Endodermal cell (in vitro differentiated cells): ENCODE data around the gene FMR1. TPM values are rescaled to one million over a fixed set of nuclear protein-coding genes. Genes with fewer than 3 reads are reported as not detected.

Experiments used
- DNase-seq: peaks from one replicate; pipeline ENCODE4 v3.0.0-alpha.2; 2017
- H3K27ac ChIP-seq: 2 replicates; pipeline ENCODE4 v1.5.1; 2013; ENCODE audit warnings: mild to moderate bottlenecking, low read depth, low read length, moderate library complexity
- H3K27me3 ChIP-seq: 2 replicates; pipeline ENCODE4 v1.6.1; 2013; ENCODE audit warnings: mild to moderate bottlenecking, low read length, moderate library complexity; ENCODE audit not compliant: insufficient read depth, control insufficient read depth, poor library complexity, severe bottlenecking
- H3K36me3 ChIP-seq: 2 replicates; pipeline ENCODE4 v1.7.0; 2013; ENCODE audit warnings: mild to moderate bottlenecking, low read length, moderate library complexity; ENCODE audit not compliant: control insufficient read depth, insufficient read depth
- H3K4me1 ChIP-seq: one replicate; pipeline ENCODE4 v1.7.0; 2013; ENCODE audit warnings: low read length; ENCODE audit not compliant: control insufficient read depth, insufficient read depth
- H3K4me3 ChIP-seq: 2 replicates; pipeline ENCODE4 v1.5.1; 2013; ENCODE audit warnings: mild to moderate bottlenecking, low read length, moderate library complexity
- H3K9ac ChIP-seq: 2 replicates; pipeline ENCODE4 v1.6.1; 2013; ENCODE audit warnings: mild to moderate bottlenecking, low read length, moderate library complexity; ENCODE audit not compliant: poor library complexity, severe bottlenecking; ENCODE audit errors: extremely low read depth
- H3K9me3 ChIP-seq: 2 replicates; pipeline ENCODE4 v1.6.1; 2013; ENCODE audit warnings: mild to moderate bottlenecking, low read length, moderate library complexity; ENCODE audit not compliant: control insufficient read depth
- H3K27ac Mint-ChIP-seq: 2 replicates; pipeline ENCODE4 v1.8.0; 2020; ENCODE audit warnings: mixed read lengths
- H3K27me3 Mint-ChIP-seq: 2 replicates; pipeline ENCODE4 v1.8.0; 2021; ENCODE audit warnings: mild to moderate bottlenecking, mixed read lengths; ENCODE audit not compliant: insufficient read depth
- H3K36me3 Mint-ChIP-seq: 2 replicates; pipeline ENCODE4 v1.8.0; 2020; ENCODE audit warnings: low read depth, mixed read lengths
- H3K4me1 Mint-ChIP-seq: 2 replicates; pipeline ENCODE4 v1.8.0; 2020; ENCODE audit warnings: mixed read lengths
- H3K4me3 Mint-ChIP-seq: 2 replicates; pipeline ENCODE4 v1.8.0; 2020; ENCODE audit warnings: mild to moderate bottlenecking, moderate library complexity, mixed read lengths
- H3K9me3 Mint-ChIP-seq: 2 replicates; pipeline ENCODE4 v1.8.0; 2020; ENCODE audit warnings: mild to moderate bottlenecking, mixed read lengths
- WGBS, 2 experiments: methylation state at CpG; one replicate each; pipeline versions ENCODE4 v1.1.5 to v1.1.7; 2013; ENCODE audit warnings: missing lambda C conversion rate in 2 of 2, mixed read lengths in 1 of 2; ENCODE audit not compliant: insufficient coverage in 1 of 2, insufficient read length in 1 of 2; 5-methylcytosine and 5-hydroxymethylcytosine counted together
- total RNA-seq, 2 donors: library from RNA; stranded (reverse); fragmentation: NEBNext Ultra II Directional in 1 of 2; extraction: Animal tissue kit (Norgen Biotek cat#: 25700) in 1 of 2; gene quantifications; 2 replicates in 1 of 2; 3 replicates in 1 of 2; pipeline ENCODE4 v1.2.1, GENCODE V29; 2021
- TF ChIP-seq, protein P1 (sequence below): fragments of 200-600 bp; sonication (generic); conservative IDR thresholded peaks from 2 replicates; pipeline ENCODE4 v1.5.0; 2021; ENCODE audit warnings: antibody characterized with exemption, mild to moderate bottlenecking

Gene FMR1
- total RNA-seq, 2 donors from 2014 or later, result 55.4 to 59.1 TPM

DNA sequence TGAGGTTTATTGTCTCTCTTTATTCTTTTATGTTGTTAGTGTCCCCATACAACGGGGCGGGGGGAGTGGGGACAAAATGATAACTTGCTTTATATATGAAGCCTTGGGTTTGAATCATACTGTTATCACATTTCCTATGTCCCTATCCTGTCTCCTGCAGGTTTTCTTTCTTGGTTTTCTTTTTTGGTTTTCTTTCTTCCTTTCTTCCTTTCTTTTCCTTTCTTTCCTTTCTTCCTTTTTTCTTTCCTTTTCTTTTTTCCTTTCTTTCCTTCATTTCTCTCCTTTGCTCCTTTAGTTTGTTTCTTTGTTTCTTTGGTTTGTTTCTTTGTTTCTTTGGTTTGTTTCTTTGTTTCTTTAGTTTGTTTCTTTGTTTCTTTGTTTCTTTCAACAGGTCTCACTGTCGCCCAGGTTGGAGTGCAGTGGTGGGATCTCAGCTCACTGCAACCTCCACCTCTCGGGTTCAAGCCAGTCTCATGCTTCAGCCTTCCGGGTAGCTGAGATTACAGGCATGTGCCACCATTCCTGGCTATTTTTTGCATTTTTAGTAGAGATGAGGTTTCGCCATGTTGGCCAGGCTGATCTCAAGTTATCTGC, 4.8 kb downstream of the FMR1 start:
- Mint-ChIP-seq H3K36me3 (no peaks in the 10 kb centered on the region), H3K4me1 (peaks cover 31% of the 10 kb centered on the region), H3K27ac (peak overlapping the region; percentile 47), H3K4me3 (no peak overlapping the region), H3K9me3 (peaks cover 39% of the 10 kb centered on the region), H3K27me3 (no peaks in the 10 kb centered on the region)
- H3K4me3 ChIP-seq, result peak overlapping the region; percentile 88
- H3K27me3 ChIP-seq, result no peaks in the 10 kb centered on the region
- H3K4me1 ChIP-seq, result no peaks in the 10 kb centered on the region
- WGBS, 2 experiments, result 76% methylated on average over 4 of the region's 6 CpGs; no CpG with 5 or more reads in 1 of the 2 experiments
- no peaks in the 10 kb centered on the region for H3K36me3 ChIP-seq
- H3K9ac ChIP-seq, result no peak overlapping the region
- H3K9me3 ChIP-seq, result no peaks in the 10 kb centered on the region
- no peak for DNase-seq
- TF ChIP-seq, protein P1, sequence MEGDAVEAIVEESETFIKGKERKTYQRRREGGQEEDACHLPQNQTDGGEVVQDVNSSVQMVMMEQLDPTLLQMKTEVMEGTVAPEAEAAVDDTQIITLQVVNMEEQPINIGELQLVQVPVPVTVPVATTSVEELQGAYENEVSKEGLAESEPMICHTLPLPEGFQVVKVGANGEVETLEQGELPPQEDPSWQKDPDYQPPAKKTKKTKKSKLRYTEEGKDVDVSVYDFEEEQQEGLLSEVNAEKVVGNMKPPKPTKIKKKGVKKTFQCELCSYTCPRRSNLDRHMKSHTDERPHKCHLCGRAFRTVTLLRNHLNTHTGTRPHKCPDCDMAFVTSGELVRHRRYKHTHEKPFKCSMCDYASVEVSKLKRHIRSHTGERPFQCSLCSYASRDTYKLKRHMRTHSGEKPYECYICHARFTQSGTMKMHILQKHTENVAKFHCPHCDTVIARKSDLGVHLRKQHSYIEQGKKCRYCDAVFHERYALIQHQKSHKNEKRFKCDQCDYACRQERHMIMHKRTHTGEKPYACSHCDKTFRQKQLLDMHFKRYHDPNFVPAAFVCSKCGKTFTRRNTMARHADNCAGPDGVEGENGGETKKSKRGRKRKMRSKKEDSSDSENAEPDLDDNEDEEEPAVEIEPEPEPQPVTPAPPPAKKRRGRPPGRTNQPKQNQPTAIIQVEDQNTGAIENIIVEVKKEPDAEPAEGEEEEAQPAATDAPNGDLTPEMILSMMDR, result no peak
- no peak overlapping the region for H3K27ac ChIP-seq

DNA sequence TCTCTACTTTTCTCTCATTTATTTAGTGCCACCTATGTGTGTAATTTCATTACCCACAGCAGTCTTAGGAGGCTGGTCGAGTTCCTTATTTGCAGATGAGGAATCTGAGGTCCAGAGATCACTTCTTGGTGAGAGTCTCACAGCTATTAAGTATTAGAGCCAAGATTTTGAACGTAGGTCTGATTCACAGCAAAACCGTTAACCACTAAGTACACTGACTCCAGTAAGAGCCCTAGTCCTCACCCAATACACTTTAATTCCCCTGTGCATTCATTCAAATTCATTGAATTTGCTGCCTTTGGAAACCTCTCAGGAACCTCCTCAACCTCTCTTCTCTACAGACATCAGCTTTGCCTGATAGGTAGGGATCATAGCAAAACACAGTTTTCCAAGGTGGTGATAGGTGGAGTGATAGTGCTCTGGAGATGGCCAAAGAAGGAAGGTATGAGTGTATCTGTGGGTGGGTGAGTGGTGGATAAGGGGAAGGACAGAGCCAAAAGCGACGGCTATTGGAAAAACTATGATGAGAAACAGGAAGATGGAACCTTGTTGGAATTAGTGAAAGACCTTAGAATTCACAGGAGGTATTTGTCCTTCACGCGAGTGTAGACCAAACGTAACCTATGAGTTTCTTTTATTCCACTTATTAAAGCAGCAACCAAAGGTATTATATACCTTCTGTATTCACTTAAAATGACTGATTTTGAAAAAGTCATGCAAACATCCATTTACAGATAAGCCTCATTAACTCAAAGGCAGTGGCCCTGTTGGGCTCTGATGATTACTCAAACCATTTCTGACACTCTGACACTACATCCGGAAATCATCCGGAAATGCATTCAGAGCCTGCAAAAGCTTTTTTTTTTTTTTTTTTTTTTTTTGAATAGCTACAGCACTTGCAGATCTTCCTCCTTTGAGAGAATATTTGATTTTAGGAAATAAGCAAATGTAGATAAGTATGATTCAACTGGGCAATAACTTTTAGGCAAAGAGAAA, 6.3 kb downstream of the FMR1 start:
- H3K36me3 Mint-ChIP-seq, result no peaks in the 10 kb centered on the region
- no peak overlapping the region for H3K9ac ChIP-seq
- no peaks in the 10 kb centered on the region for H3K27me3 ChIP-seq
- H3K4me1 Mint-ChIP-seq, result peaks cover 31% of the 10 kb centered on the region
- no peaks in the 10 kb centered on the region for H3K36me3 ChIP-seq
- H3K4me1 ChIP-seq, result no peaks in the 10 kb centered on the region
- no peak overlapping the region for H3K27ac ChIP-seq
- no peak for DNase-seq
- no peak overlapping the region for H3K4me3 Mint-ChIP-seq
- 92% methylated on average over 10 of the region's 10 CpGs; no CpG with 5 or more reads in 1 of the 2 experiments for WGBS, 2 experiments
- no peaks in the 10 kb centered on the region for H3K27me3 Mint-ChIP-seq
- no peaks in the 10 kb centered on the region for H3K9me3 ChIP-seq
- TF ChIP-seq, protein P1, result no peak
- H3K9me3 Mint-ChIP-seq, result peaks cover 35% of the 10 kb centered on the region
- no peak overlapping the region for H3K27ac Mint-ChIP-seq
- H3K4me3 ChIP-seq, result no peak overlapping the region

DNA sequence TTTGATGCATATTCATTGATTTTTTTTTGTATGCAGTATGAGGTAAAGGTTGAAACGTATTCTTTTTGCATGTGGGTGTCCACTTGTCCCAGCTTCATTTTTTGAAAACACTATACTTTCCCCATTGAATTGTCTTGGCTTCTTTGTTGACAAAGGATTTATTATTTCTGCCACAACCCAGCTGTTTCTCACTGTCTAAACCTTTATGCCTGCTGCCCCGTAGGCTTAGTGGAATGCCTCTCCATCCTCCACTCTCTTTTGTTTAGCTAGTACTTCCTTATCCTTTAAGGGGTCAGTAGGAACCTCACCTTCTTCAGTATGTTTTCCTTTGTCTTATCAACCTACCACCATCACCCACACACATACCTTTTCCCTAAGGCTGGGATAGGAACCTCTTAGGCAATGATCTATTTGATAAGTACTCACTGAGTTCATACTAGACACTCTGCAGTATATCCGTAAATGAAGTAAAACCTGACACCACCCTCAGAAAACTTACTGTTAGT, 8.5 kb downstream of the FMR1 start:
- H3K9ac ChIP-seq, result no peak overlapping the region
- H3K4me1 Mint-ChIP-seq, result peaks cover 25% of the 10 kb centered on the region
- TF ChIP-seq, protein P1, result no peak
- H3K9me3 Mint-ChIP-seq, result peaks cover 21% of the 10 kb centered on the region
- no peaks in the 10 kb centered on the region for H3K27me3 ChIP-seq
- H3K27me3 Mint-ChIP-seq, result no peaks in the 10 kb centered on the region
- H3K36me3 Mint-ChIP-seq, result no peaks in the 10 kb centered on the region
- H3K27ac ChIP-seq, result no peak overlapping the region
- no peaks in the 10 kb centered on the region for H3K4me1 ChIP-seq
- 80 to 84% methylated on average over 1 to 2 of the region's 3 CpGs for WGBS, 2 experiments
- no peak overlapping the region for H3K4me3 Mint-ChIP-seq
- no peak overlapping the region for H3K4me3 ChIP-seq
- DNase-seq, result no peak
- no peaks in the 10 kb centered on the region for H3K9me3 ChIP-seq
- peak overlapping the region; percentile 24 for H3K27ac Mint-ChIP-seq
- peaks cover 2% of the 10 kb centered on the region for H3K36me3 ChIP-seq
